Lung (tissue), 12 donors: ENCODE results near the gene NXPH1. TPM values are rescaled to one million over a fixed set of nuclear protein-coding genes. Genes with fewer than 3 reads are reported as not detected.
A peak's percentile ranks its signal among the peaks of the same experiment; 100 is the strongest.

Experiments
- ATAC-seq: fragments of 200-7000 bp; cut with Tn5 transposase; one replicate; pipeline ENCODE4 v1.9.1; 2020; ENCODE audit warnings: moderate number of reproducible peaks; ENCODE audit not compliant: insufficient read depth, low FRiP score
- DNase-seq, 3 donors: peaks; one replicate each; pipeline ENCODE4 v3.0.0-alpha.2; 2013 to 2017
- H3K27ac ChIP-seq, 2 donors: one replicate each; pipeline ENCODE4 v1.5.1; 2013; ENCODE audit warnings: mild to moderate bottlenecking in 2 of 2, moderate library complexity in 2 of 2, control low read depth in 1 of 2, inconsistent platforms in 1 of 2, low read depth in 1 of 2, low read length in 1 of 2
- H3K27me3 ChIP-seq, 3 donors: one replicate each; pipeline ENCODE4 v1.5.1; 2013; ENCODE audit warnings: low read length in 2 of 3; ENCODE audit not compliant: control insufficient read depth in 3 of 3, insufficient read depth in 3 of 3
- H3K36me3 ChIP-seq, 4 donors: one replicate each; pipeline ENCODE4 v1.5.1; 2013; ENCODE audit warnings: low read length in 4 of 4, mild to moderate bottlenecking in 1 of 4, moderate library complexity in 1 of 4; ENCODE audit not compliant: control insufficient read depth in 4 of 4, insufficient read depth in 4 of 4
- H3K4me1 ChIP-seq, 5 donors: one replicate each; pipeline ENCODE4 v1.5.1; 2013; ENCODE audit warnings: low read length in 5 of 5, mild to moderate bottlenecking in 2 of 5, moderate library complexity in 1 of 5; ENCODE audit not compliant: control insufficient read depth in 5 of 5, insufficient read depth in 5 of 5
- H3K4me3 ChIP-seq: one replicate; pipeline ENCODE4 v1.5.1; 2013; ENCODE audit warnings: mild to moderate bottlenecking, control low read depth, moderate library complexity
- H3K9ac ChIP-seq, 2 donors: one replicate each; pipeline ENCODE4 v1.5.1; 2013; ENCODE audit warnings: low read length in 2 of 2, control low read depth in 1 of 2; ENCODE audit not compliant: insufficient read depth in 1 of 2
- H3K9me3 ChIP-seq, 4 donors: one replicate each; pipeline ENCODE4 v1.5.1; 2013; ENCODE audit warnings: low read length in 3 of 4, mild to moderate bottlenecking in 1 of 4, moderate library complexity in 1 of 4; ENCODE audit not compliant: control insufficient read depth in 4 of 4, insufficient read depth in 3 of 4
- CTCF ChIP-seq: IDR thresholded peaks from 2 replicates; pipeline ENCODE4 v1.5.1; 2012; ENCODE audit warnings: mild to moderate bottlenecking; ENCODE audit errors: control extremely low read depth, extremely low read depth
- whole genome bisulfite sequencing, 2 donors: extraction: QIAGEN DNeasy Blood & Tissue Kit; methylation state at CpG; one replicate each; pipeline ENCODE4 v1.1.7; 2013; 5-methylcytosine and 5-hydroxymethylcytosine counted together
- polyA plus RNA-seq, 2 donors: library from polyadenylated mRNA; stranded (reverse); fragments of 200-250 nt; gene quantifications; one replicate each; pipeline ENCODE4 v1.2.1, GENCODE V29; 2013
- total RNA-seq, 2 donors: library from RNA; depleted of rRNA in 1 of 2; stranded (reverse); fragments of >200 nt in 1 of 2; gene quantifications; one replicate each; pipeline ENCODE4 v1.2.1, GENCODE V29; 2014 to 2021
- donor health status: control.
- donor health status: control.
- donor health status: Bipolar disorder and iron deficiency.
- donor health status: healthy.
- donor health status: DM: yes; HTN: yes; CAD: no.

The NXPH1 gene
- total and polyA plus RNA-seq, 4 donors: 0.09 to 0.17 TPM; not detected in 2

- Histone ChIP-seq H3K36me3 (no peaks in the 10 kb centered on the region), H3K9me3 (no peaks in the 10 kb centered on the region), H3K9ac (no peak overlapping the region), H3K27ac (no peak overlapping the region), H3K4me3 (no peak overlapping the region), H3K4me1 (no peaks in the 10 kb centered on the region), H3K27me3 (no peaks in the 10 kb centered on the region)
- WGBS, 2 donors: 54 to 72% methylated on average over 2 of the region's 2 CpGs
- DNase-seq (no peak), ATAC-seq (no peak)
- TF ChIP-seq CTCF: no peak
Observed at GRCh38 chr7:8627325-8627724, 193.9 kb downstream of the NXPH1 start.

DNA sequence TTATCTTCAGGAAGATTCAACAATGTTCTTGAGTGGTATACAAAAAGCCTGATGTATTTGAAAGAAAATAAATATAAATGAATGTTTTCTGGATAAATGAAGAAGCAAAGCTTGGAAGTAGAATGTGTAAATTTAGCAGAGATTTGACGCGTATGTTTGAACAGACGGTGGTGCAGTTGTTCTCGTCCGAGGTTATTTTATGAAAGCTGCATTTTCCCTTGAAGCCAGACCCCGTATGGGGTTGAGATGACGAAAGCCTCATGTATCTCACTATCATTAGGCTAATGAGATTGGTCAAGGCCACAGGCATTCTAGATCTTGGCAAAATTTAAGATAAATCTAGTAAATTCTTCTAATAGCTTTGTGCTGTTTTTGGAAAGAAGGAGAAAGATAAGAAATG, 195.2 kb downstream of the NXPH1 start:
- Histone ChIP-seq H3K36me3 (no peaks in the 10 kb centered on the region), H3K9ac (no peak overlapping the region), H3K4me1 (no peaks in the 10 kb centered on the region), H3K27ac (no peak overlapping the region), H3K9me3 (no peaks in the 10 kb centered on the region), H3K4me3 (no peak overlapping the region), H3K27me3 (no peaks in the 10 kb centered on the region)
- ATAC-seq: no peak
- 80 to 90% methylated on average over 7 of the region's 7 CpGs for WGBS, 2 donors
- no peak for DNase-seq
- no peak for TF ChIP-seq CTCF

DNA sequence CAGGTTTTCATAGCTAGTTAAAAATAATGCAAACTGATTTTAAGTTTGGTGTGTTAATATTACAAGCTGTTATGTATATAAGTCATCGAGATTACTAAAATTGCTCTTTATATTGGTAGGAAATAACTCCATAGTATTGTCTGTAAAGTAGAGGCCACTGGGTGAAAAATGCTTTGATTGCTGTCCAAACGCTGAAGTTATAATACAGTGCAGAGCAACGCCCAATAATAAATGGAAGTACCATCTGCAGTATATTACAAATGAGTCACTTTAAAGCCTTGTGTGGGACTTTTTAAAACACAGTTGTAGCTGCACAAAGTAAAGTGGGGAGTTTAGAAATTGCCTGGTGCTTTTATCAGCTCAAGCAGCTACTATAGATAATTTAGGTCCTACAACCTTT, 196.1 kb downstream of the NXPH1 start:
- no peaks in the 10 kb centered on the region for H3K27me3 ChIP-seq
- no peak overlapping the region for H3K4me3 ChIP-seq
- ATAC-seq (no peak), DNase-seq (peak in 2 of 3 donors; percentile 14 to 33)
- no peaks in the 10 kb centered on the region for H3K36me3 ChIP-seq
- H3K9ac ChIP-seq: no peak overlapping the region
- no peak overlapping the region for H3K27ac ChIP-seq
- no peaks in the 10 kb centered on the region for H3K4me1 ChIP-seq
- WGBS, 2 donors: 63 to 75% methylated on average over 3 of the region's 3 CpGs
- no peak for TF ChIP-seq CTCF
- no peaks in the 10 kb centered on the region for H3K9me3 ChIP-seq

DNA sequence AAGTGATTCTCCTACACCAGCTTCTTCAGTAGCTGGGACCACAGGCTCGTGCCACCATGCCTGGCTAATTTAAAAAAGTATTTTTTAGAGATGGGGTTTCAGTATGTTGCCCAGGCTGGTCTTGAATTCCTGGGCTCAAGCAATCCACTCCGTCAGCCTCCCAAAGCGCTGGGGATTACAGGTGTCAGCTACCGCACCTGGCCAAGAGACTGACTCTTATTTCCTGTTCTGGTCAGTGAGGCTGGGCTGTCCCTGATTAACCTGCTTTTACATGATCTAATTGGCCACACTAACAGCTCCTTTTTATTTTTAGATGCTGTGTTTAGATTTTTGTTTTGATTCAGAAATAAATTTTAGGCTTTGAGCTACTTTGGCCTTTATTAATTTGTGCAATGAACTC, 203.9 kb downstream of the NXPH1 start:
- H3K27ac ChIP-seq: no peak overlapping the region
- H3K27me3 ChIP-seq: no peaks in the 10 kb centered on the region
- no peak for TF ChIP-seq CTCF
- no peak overlapping the region for H3K4me3 ChIP-seq
- no peaks in the 10 kb centered on the region for H3K9me3 ChIP-seq
- H3K36me3 ChIP-seq: no peaks in the 10 kb centered on the region
- ATAC-seq (no peak), DNase-seq (no peak)
- 80 to 81% methylated on average over 4 of the region's 4 CpGs for WGBS, 2 donors
- H3K9ac ChIP-seq: no peak overlapping the region
- H3K4me1 ChIP-seq: no peaks in the 10 kb centered on the region
